ENCODE data around the gene SLC5A2. TPM values are rescaled to one million over a fixed set of nuclear protein-coding genes. Genes with fewer than 3 reads are reported as not detected.
"Not testable (repeated sequence)": the region's sequence is repeated elsewhere in the genome, so short reads cannot be mapped to it uniquely, and the experiment has no call there.

SLC5A2 gene
- total RNA-seq, 2 donors from 2014 or later = 0.85 TPM; not detected in 1

GRCh38 chr16:31439519-31439918 lies 43.4 kb upstream of the SLC5A2 start:
- Histone ChIP-seq H3K4me3 (no peak overlapping the region), H3K27ac (no peak overlapping the region), H3K4me1 (ENCODE audit: control insufficient read depth in 1 of 2, low read depth in 2 of 2) (no peaks in the 10 kb centered on the region), H3K36me3 (no peaks in the 10 kb centered on the region), H3K27me3 (replicated peaks; ENCODE audit: insufficient read depth) (no peaks in the 10 kb centered on the region), H3K9me3 (no peaks in the 10 kb centered on the region)
- TF ChIP-seq CTCF (IDR thresholded peaks at IDR 0.05) = no peak
- DNase-seq (ENCODE audit: low spot score) (no peak), ATAC-seq (ENCODE audit: insufficient number of reproducible peaks, low FRiP score, low read depth) (no peak)

GRCh38 chr16:31440516-31441184 lies 42.3 kb upstream of the SLC5A2 start:
- ATAC-seq (ENCODE audit: insufficient number of reproducible peaks, low FRiP score, low read depth) = no peak
- H3K27me3 ChIP-seq (replicated peaks; ENCODE audit: insufficient read depth) = no peaks in the 10 kb centered on the region
- no peaks in the 10 kb centered on the region for H3K4me1 ChIP-seq (ENCODE audit: control insufficient read depth in 1 of 2, low read depth in 2 of 2)
- no peak for DNase-seq (ENCODE audit: low spot score)
- no peak overlapping the region for H3K27ac ChIP-seq
- no peak for TF ChIP-seq CTCF (IDR thresholded peaks at IDR 0.05)
- no peaks in the 10 kb centered on the region for H3K9me3 ChIP-seq
- H3K36me3 ChIP-seq = no peaks in the 10 kb centered on the region
- no peak overlapping the region for H3K4me3 ChIP-seq

- Histone ChIP-seq H3K27ac (peak overlapping the region in 1 of 2 donors; percentile 81), H3K27me3 (replicated peaks; ENCODE audit: insufficient read depth) (no peaks in the 10 kb centered on the region), H3K36me3 (no peaks in the 10 kb centered on the region), H3K9me3 (no peaks in the 10 kb centered on the region), H3K4me1 (ENCODE audit: control insufficient read depth in 1 of 2, low read depth in 2 of 2) (no peaks in the 10 kb centered on the region), H3K4me3 (peak overlapping the region; percentile 95)
- TF ChIP-seq CTCF (IDR thresholded peaks at IDR 0.05) = no peak
- ATAC-seq (ENCODE audit: insufficient number of reproducible peaks, low FRiP score, low read depth) = no peak
- DNase-seq (ENCODE audit: low spot score) = no peak
These were observed 41.0 kb upstream of the SLC5A2 start for GRCh38 chr16:31441956-31442355.

- H3K27me3 ChIP-seq (replicated peaks; ENCODE audit: insufficient read depth); H3K9me3 ChIP-seq; H3K4me3 ChIP-seq; DNase-seq (ENCODE audit: low spot score); ATAC-seq (ENCODE audit: insufficient number of reproducible peaks, low FRiP score, low read depth); H3K36me3 ChIP-seq; H3K4me1 ChIP-seq (ENCODE audit: control insufficient read depth in 1 of 2, low read depth in 2 of 2); H3K27ac ChIP-seq: not testable (repeated sequence)
These were observed 37.0 kb upstream of the SLC5A2 start for GRCh38 chr16:31445931-31446330.

GRCh38 chr16:31451201-31451600 lies 31.7 kb upstream of the SLC5A2 start:
- TF ChIP-seq CTCF (IDR thresholded peaks at IDR 0.05) = no peak
- H3K27me3 ChIP-seq (replicated peaks; ENCODE audit: insufficient read depth) = no peaks in the 10 kb centered on the region
- no peak overlapping the region for H3K4me3 ChIP-seq
- H3K9me3 ChIP-seq = no peaks in the 10 kb centered on the region
- no peak overlapping the region for H3K27ac ChIP-seq
- H3K4me1 ChIP-seq (ENCODE audit: control insufficient read depth in 1 of 2, low read depth in 2 of 2) = peaks cover 39 to 48% of the 10 kb centered on the region in 2 donors
- no peak for DNase-seq (ENCODE audit: low spot score)
- ATAC-seq (ENCODE audit: insufficient number of reproducible peaks, low FRiP score, low read depth) = no peak
- H3K36me3 ChIP-seq = no peaks in the 10 kb centered on the region

Measured in thoracic aorta (tissue), 2 donors.